GM20000 (cell line): Measurements from ENCODE around the gene KANK3.

Experiments
- DNase-seq: peaks from one replicate; pipeline ENCODE4 v3.0.0; 2012; ENCODE audit warnings: low spot score
- TF ChIP-seq, protein P1 (sequence below): IDR thresholded peaks from 2 replicates; pipeline ENCODE4 v1.5.1; 2012; ENCODE audit warnings: mild to moderate bottlenecking, control low read depth; ENCODE audit errors: extremely low read depth, missing control alignments

KANK3 gene

DNA sequence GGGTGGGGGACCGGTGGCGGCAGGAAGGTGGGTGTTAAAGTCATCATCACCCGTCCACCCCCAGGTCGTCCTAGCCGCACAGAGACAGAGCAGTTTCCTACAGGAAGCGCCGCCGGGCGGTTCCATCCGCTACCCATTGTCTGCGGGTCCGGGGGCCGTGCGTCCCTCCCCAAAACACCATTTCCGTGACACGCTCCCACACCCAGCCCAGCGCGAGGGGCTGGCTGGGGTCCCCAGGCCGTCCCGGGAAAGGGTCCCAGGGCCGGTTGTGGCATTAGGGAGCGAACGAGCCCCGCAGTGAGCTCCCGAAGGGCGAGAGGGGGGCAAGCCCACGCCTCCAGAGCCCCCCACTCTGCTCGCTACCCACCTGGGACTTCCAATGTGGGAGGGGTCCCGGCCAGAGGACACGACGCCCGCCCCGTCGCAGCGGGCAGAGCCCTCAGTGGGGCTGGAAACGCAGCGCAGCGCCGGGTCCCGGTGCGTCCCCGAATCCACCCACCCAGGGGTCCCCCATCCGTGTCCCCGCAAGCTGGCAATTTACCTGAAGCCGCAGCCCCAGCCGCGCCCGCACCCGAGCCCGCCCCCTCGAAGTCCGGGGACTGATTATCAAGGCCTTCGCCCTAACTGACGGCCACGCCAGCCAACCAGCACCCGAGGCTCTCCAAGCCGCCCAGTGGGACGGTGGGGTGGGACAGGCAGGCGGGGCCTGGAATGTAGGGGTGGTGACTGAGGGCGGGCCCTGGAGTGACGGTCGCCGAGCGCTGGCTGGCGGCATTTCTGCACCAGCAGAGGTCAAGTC lies at the start of gene KANK3:
KANK3 (minus strand) TSS at position 579 of the 799 bp plus-strand sequence. CDS start 5,434 bp downstream, outside the sequence.
- TF ChIP-seq, protein P1, sequence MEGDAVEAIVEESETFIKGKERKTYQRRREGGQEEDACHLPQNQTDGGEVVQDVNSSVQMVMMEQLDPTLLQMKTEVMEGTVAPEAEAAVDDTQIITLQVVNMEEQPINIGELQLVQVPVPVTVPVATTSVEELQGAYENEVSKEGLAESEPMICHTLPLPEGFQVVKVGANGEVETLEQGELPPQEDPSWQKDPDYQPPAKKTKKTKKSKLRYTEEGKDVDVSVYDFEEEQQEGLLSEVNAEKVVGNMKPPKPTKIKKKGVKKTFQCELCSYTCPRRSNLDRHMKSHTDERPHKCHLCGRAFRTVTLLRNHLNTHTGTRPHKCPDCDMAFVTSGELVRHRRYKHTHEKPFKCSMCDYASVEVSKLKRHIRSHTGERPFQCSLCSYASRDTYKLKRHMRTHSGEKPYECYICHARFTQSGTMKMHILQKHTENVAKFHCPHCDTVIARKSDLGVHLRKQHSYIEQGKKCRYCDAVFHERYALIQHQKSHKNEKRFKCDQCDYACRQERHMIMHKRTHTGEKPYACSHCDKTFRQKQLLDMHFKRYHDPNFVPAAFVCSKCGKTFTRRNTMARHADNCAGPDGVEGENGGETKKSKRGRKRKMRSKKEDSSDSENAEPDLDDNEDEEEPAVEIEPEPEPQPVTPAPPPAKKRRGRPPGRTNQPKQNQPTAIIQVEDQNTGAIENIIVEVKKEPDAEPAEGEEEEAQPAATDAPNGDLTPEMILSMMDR: no peak
- DNase-seq: peak; percentile 99

DNA sequence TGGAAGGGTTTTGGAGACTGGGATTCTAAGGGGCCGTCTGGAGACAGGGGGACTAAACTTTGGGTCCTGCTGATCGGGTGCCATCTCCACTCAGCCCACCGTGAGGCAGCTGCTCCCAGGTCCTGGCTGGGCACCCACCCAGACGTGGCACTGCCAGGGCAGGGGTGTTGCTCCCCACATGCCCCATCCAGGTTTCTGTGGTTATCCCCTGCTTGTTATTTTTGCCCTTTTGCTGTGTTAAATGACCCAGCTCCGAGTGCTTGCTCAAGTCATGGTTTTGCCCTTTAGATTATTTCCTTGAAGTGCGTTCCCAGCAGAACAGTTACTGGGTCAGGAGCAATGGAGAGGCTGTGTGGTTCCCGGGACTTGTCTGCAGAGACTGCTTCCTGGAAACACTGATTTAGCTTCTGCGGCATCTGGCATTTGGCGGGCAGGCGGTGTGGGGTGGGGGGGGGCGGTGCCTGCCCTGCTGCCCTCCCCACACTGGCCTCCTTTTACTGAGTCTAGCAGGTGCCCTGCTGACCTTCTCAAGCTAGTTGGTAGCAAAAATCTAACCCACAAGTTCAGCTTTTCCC lies 49.0 kb upstream of the KANK3 start:
- TF ChIP-seq, protein P1: no peak
- no peak for DNase-seq

DNA sequence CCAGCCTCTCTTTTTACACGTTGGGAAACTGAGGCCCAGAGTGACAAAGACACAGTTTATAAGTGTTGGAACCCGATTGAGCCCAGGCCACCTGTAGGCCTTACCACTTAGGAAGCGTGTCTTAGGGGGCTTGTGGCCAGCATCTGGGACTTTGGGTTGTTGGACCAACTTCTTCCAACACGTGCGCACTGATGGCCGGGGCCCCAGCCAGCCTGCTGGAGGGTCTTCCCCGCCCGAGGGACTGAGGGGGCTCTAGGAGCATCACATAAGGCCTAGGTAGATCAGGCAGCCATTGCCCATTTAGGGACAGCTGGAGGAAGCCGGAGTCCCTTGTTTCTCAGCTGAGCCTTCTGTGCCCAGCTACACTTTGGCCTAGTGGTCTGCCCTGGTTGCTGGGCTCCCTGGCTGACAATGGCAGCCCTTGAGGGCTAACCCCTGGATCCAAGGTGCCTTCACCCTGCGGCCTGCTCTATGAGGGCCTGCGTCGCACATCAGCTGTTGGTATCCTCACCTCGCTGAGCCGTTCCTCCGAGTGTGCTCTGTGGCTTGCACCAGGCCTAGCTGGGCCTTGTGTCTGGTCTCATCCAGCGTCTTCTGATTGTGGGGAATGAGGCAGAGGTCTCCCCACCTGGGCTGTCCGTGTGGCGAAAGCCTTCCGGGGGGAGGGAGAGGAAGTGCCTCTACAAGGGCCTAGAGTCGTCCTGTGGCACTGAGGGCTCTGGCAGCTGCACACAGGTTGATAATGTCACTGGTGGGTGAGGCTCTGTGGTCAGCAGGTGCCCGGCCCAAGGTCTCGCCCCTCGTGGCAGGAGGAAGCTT lies 48.3 kb upstream of the KANK3 start:
- TF ChIP-seq, protein P1: no peak
- DNase-seq: no peak

DNA sequence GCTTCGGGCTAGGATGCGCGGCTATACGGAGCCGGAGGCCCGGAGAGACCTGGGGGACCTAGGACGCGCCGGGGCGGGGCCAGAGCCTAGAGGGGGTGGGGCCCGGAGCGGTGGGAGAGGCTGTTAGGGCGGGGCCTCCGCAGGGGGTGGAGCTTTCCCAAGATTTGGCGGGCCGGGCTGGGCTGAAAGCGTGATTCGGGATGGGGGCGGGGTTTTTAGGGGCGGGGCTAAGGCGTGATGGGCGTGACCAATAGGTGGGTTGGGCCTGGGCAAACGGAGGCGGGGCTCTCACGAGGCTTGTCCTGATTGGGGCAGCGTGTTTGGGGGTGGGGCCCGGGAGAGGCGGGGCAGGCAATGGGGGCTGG lies 47.5 kb upstream of the KANK3 start:
- DNase-seq: peak; percentile 95
- TF ChIP-seq, protein P1: no peak

DNA sequence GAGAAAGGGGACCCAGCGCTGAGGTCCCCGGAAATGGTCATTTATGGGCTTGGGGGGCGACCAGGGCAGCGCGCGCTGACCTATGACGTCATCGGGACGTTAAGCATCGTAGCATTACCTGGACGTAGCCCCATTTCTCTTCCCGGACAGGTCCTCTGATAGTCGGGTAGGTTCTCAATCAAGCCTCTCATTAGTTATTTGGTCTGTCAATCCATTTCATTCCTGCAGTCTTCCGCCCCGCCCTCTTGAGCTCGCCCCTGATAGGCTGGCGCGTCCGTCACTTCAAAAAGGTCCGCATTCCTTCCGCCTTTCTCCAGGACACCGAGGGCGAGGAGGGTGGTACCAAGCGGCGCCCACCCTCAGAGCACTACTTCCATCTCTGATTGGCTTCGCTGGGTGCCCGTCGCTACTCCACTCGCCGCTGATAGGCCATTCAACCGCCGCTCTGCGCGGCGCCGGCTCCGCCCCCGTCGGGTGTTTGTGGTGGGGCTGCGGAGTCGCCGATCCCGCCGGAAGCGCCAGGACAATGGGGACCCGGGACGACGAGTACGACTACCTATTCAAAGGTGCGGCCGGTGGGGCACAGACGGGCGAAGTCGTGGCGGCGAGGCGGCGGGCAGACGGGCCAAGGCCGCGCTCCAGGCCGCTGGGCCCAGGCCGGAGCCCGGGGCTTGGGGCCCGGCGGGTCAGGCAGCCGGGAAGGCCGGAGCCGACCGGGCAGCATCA lies 47.0 kb upstream of the KANK3 start, which contains the start of gene RAB11B:
RAB11B (plus strand) TSS at position 470 of the 726 bp plus-strand sequence; CDS start at position 527, 57 bp downstream.
- TF ChIP-seq, protein P1: no peak
- peak; percentile 98 for DNase-seq

DNA sequence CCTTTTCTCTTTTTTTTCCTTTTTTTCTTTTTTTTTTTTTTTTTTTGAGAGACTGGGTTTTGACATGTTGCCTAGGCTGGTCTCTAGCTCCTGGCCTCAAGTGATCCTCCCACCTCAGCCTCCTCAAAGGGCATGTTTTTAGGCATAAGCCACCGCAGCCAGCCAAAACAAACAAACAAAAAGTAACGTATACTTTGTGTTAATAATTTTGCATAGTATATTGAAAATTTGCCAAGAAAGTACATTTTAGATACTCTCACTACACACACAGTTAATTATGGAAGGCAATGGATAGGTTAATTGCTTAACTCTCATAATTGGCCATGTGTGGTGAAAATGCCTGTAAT lies 45.5 kb upstream of the KANK3 start:
- TF ChIP-seq, protein P1: no peak

More for the DNA sequence above, 45.5 kb upstream of the KANK3 start:
- no peak for DNase-seq
